Hepatocyte (in vitro differentiated cells): Measurements from ENCODE around the gene ASIC1. TPM values are rescaled to one million over a fixed set of nuclear protein-coding genes. Genes with fewer than 3 reads are reported as not detected.

ENCODE experiments used
- DNase-seq: peaks from one replicate; pipeline ENCODE4 v3.0.0-alpha.2; 2016; ENCODE audit warnings: low spot score
- H2AFZ ChIP-seq: fragments of 200-600 bp; sonication (generic); 2 replicates; pipeline ENCODE4 v1.6.0; 2016; ENCODE audit warnings: antibody characterized with exemption, mild to moderate bottlenecking
- H3K27ac ChIP-seq: fragments of 200-600 bp; sonication (generic); 2 replicates; pipeline ENCODE4 v1.5.1; 2016; ENCODE audit warnings: mild to moderate bottlenecking
- H3K27me3 ChIP-seq: fragments of 200-600 bp; sonication (generic); 2 replicates; pipeline ENCODE4 v1.6.1; 2016
- H3K36me3 ChIP-seq: fragments of 200-600 bp; sonication (generic); replicated peaks from 2 replicates; pipeline ENCODE4 v1.5.1; 2016; ENCODE audit warnings: low read depth; ENCODE audit not compliant: insufficient read depth
- H3K4me1 ChIP-seq: fragments of 200-600 bp; sonication (generic); 2 replicates; pipeline ENCODE4 v1.5.1; 2016; ENCODE audit warnings: mild to moderate bottlenecking, moderate library complexity; ENCODE audit not compliant: insufficient read depth
- H3K4me2 ChIP-seq: fragments of 200-600 bp; sonication (generic); 2 replicates; pipeline ENCODE4 v1.6.0; 2016
- H3K4me3 ChIP-seq: fragments of 200-600 bp; sonication (generic); 2 replicates; pipeline ENCODE4 v1.5.1; 2016; ENCODE audit warnings: mild to moderate bottlenecking
- H3K79me2 ChIP-seq: fragments of 200-600 bp; sonication (generic); 2 replicates; pipeline ENCODE4 v1.6.0; 2017; ENCODE audit warnings: mild to moderate bottlenecking
- H3K9me2 ChIP-seq: fragments of 200-600 bp; sonication (generic); replicated peaks from 2 replicates; pipeline ENCODE4 v1.6.0; 2017; ENCODE audit warnings: mild to moderate bottlenecking; ENCODE audit not compliant: insufficient read depth
- H3K9me3 ChIP-seq: fragments of 200-600 bp; sonication (generic); 2 replicates; pipeline ENCODE4 v1.5.1; 2016; ENCODE audit warnings: low read depth, mild to moderate bottlenecking
- H4K20me1 ChIP-seq: fragments of 200-600 bp; sonication (generic); 2 replicates; pipeline ENCODE4 v1.6.0; 2016; ENCODE audit warnings: mild to moderate bottlenecking; ENCODE audit not compliant: insufficient read depth, poor library complexity, severe bottlenecking
- CTCF ChIP-seq: fragments of 200-600 bp; sonication (generic); IDR thresholded peaks from 2 replicates; pipeline ENCODE4 v1.5.1; 2016; ENCODE audit warnings: antibody characterized with exemption, mild to moderate bottlenecking; ENCODE audit not compliant: poor library complexity
- EZH2 ChIP-seq: fragments of 200-600 bp; sonication (generic); IDR thresholded peaks from 2 replicates; pipeline ENCODE4 v1.6.1; 2016; ENCODE audit warnings: antibody characterized with exemption, mild to moderate bottlenecking, borderline replicate concordance
- EZH2phosphoT487 ChIP-seq: fragments of 200-600 bp; sonication (generic); IDR thresholded peaks from one replicate; pipeline ENCODE4 v1.6.1; 2018; ENCODE audit warnings: antibody characterized with exemption, mild to moderate bottlenecking, low read depth, moderate library complexity; ENCODE audit not compliant: unreplicated experiment, severe bottlenecking
- WGBS: methylation state at CpG from one replicate; pipeline ENCODE4 v1.1.6; 2016; ENCODE audit warnings: low lambda C conversion rate; ENCODE audit errors: missing lambda C conversion rate; 5-methylcytosine and 5-hydroxymethylcytosine counted together
- polyA plus RNA-seq: library from polyadenylated mRNA; unstranded; fragments of >200 nt; fragmentation: Nextera tagmentation; extraction: Ambion mirVana; gene quantifications from 2 replicates; pipeline ENCODE4 v1.2.1, GENCODE V29; 2016
- total RNA-seq: library from RNA; depleted of rRNA; stranded (reverse); fragments of >200 nt; gene quantifications from 2 replicates; pipeline ENCODE4 v1.2.3, GENCODE V29; 2014

ASIC1 gene
- total and polyA plus RNA-seq, 2 experiments from 2014 or later: 2.4 to 4.6 TPM

GRCh38 chr12:50090391-50090790 is 33.0 kb downstream of the ASIC1 start:
- H3K4me3 ChIP-seq: no peak overlapping the region
- peaks cover 9% of the 10 kb centered on the region for H4K20me1 ChIP-seq
- H3K79me2 ChIP-seq: peaks cover 4% of the 10 kb centered on the region
- TF ChIP-seq EZH2 (no peak), CTCF (no peak), EZH2phosphoT487 (no peak)
- DNase-seq: no peak
- H3K4me2 ChIP-seq: no peak overlapping the region
- no peaks in the 10 kb centered on the region for H3K27me3 ChIP-seq
- H3K36me3 ChIP-seq: peaks cover 3% of the 10 kb centered on the region
- no peak overlapping the region for H2AFZ ChIP-seq
- WGBS: 92% methylated on average over 5 of the region's 5 CpGs
- H3K4me1 ChIP-seq: no peaks in the 10 kb centered on the region
- H3K9me3 ChIP-seq: no peaks in the 10 kb centered on the region
- H3K27ac ChIP-seq: no peak overlapping the region
- H3K9me2 ChIP-seq: no peaks in the 10 kb centered on the region

DNA sequence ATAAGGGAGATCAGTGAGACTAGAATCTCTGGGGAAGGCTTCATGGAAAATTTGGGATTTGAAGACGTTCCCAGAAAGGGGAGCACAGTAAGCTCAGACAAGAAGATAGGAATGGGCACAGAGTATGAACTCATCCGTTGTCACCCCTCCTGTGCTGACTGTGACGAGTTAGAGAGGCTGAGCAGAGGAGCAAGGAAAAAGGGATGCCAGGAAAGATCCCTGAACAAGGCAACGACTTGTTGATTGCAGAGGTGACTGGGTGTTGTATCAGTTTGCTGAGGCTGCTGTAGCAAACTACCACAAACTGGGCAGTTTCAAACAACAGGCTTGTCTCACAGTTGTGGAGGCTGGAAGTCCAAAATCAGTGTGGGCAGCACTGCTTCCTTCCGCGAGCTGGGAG is 40.6 kb downstream of the ASIC1 start:
- Histone ChIP-seq H3K4me1 (peaks cover 7% of the 10 kb centered on the region), H4K20me1 (no peaks in the 10 kb centered on the region), H3K4me2 (no peak overlapping the region), H2AFZ (no peak overlapping the region), H3K27me3 (no peaks in the 10 kb centered on the region), H3K79me2 (no peaks in the 10 kb centered on the region), H3K9me3 (no peaks in the 10 kb centered on the region), H3K27ac (no peak overlapping the region), H3K9me2 (no peaks in the 10 kb centered on the region), H3K36me3 (peaks cover 3% of the 10 kb centered on the region), H3K4me3 (no peak overlapping the region)
- no peak for DNase-seq
- TF ChIP-seq CTCF: no peak
- no peak for TF ChIP-seq EZH2
- no peak for TF ChIP-seq EZH2phosphoT487
- 95% methylated on average over 6 of the region's 6 CpGs for WGBS

DNA sequence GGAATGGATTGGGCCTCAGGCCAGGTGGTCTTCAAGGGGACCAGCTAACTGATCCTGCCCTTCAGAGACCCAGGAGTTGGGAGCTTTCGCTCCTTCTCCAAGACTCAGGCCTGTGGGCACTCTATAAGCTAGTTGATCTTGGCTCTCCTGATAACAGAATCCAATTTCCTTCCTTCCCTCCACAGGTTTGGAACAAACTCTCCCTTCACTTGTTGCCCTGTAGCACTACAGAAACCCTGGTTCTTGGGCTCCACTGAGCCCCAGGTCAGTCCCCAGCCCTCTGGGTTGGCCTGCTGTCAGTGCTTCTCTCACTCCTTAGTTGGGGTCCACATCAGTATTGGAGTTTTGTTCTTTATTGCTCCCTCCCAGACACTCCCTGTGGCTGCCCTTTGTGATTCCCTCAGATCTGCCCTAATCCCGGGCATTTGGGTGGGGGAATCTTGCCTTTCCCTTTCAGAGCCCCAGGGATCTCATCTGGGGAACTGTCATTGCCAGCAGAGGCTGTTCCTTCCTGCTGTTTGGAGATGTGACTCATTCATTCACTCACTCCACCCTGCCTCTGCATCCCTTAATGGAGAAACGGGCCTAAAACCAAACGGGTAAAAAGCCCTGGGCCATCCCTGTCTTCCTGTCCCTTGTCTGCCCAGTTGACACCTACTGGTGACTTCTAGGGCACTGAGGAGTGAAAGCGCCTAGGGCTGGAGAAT is 42.1 kb downstream of the ASIC1 start:
- no peaks in the 10 kb centered on the region for H3K79me2 ChIP-seq
- no peak overlapping the region for H2AFZ ChIP-seq
- H3K4me2 ChIP-seq: no peak overlapping the region
- H3K27me3 ChIP-seq: no peaks in the 10 kb centered on the region
- H4K20me1 ChIP-seq: no peaks in the 10 kb centered on the region
- H3K4me1 ChIP-seq: peaks cover 22% of the 10 kb centered on the region
- WGBS: 92% methylated on average over 5 of the region's 5 CpGs
- H3K36me3 ChIP-seq: no peaks in the 10 kb centered on the region
- H3K4me3 ChIP-seq: no peak overlapping the region
- TF ChIP-seq CTCF: no peak
- no peak for TF ChIP-seq EZH2phosphoT487
- no peak for TF ChIP-seq EZH2
- DNase-seq: no peak
- no peak overlapping the region for H3K27ac ChIP-seq
- no peaks in the 10 kb centered on the region for H3K9me3 ChIP-seq
- no peaks in the 10 kb centered on the region for H3K9me2 ChIP-seq
